Cardiac muscle cell (in vitro differentiated cells and primary cell): Measurements from ENCODE around the gene OR2T35. TPM values are rescaled to one million over a fixed set of nuclear protein-coding genes. Genes with fewer than 3 reads are reported as not detected.

ENCODE experiments used
- DNase-seq, 2 donors: peaks; one replicate each; pipeline versions ENCODE4 v3.0.0 to v3.0.0-alpha.2; 2010 to 2017; ENCODE audit warnings: low read depth in 1 of 2, low spot score in 1 of 2
- H3K27ac ChIP-seq: fragments of 200-600 bp; sonication (generic); 2 replicates; pipeline ENCODE4 v1.5.1; 2016
- H3K27me3 ChIP-seq: fragments of 200-600 bp; sonication (generic); 2 replicates; pipeline ENCODE4 v1.6.0; 2016; ENCODE audit warnings: control low read depth
- H3K36me3 ChIP-seq: fragments of 200-600 bp; sonication (generic); 2 replicates; pipeline ENCODE4 v1.5.1; 2016; ENCODE audit warnings: control low read depth
- H3K4me1 ChIP-seq: fragments of 200-600 bp; sonication (generic); 2 replicates; pipeline ENCODE4 v1.8.1; 2017; ENCODE audit warnings: low read depth, mild to moderate bottlenecking, mixed run types
- H3K4me3 ChIP-seq: fragments of 200-600 bp; sonication (generic); 2 replicates; pipeline ENCODE4 v1.5.1; 2016; ENCODE audit warnings: mild to moderate bottlenecking
- H3K9me3 ChIP-seq: fragments of 200-600 bp; sonication (generic); 2 replicates; pipeline ENCODE4 v1.5.1; 2017; ENCODE audit warnings: low read depth, mild to moderate bottlenecking, control low read depth
- CTCF ChIP-seq: IDR thresholded peaks from 2 replicates; pipeline ENCODE4 v1.5.1; 2012; ENCODE audit warnings: low read depth, mild to moderate bottlenecking, low read length
- polyA plus RNA-seq: library from polyadenylated mRNA; unstranded; fragments of >200 nt; fragmentation: Nextera tagmentation; extraction: Ambion mirVana; gene quantifications from 2 replicates; pipeline ENCODE4 v1.2.1, GENCODE V29; 2016
- total RNA-seq: library from RNA; depleted of rRNA; stranded (reverse); fragments of >200 nt; gene quantifications from 2 replicates; pipeline ENCODE4 v1.2.3, GENCODE V29; 2016

The OR2T35 gene
- total and polyA plus RNA-seq, 2 experiments from 2014 or later: not detected

DNA sequence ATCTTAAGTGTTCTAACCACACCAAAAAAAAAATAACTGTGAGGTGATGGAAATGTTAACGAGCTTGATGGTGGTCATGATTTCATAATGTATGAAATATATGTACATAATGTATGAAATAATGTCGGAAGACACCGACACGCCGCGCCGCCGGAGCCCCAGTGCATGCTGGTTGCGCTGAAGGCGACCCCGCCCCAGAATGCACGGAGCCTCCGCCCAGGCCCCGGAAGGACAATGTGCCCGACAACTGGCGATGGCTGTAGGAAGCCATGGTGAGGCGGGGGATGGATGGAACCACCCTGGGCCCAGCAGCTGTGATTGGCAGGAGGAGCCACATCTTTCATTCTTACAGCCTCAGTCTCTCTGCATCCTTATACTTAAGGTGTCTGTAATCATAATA, 55.0 kb downstream of the OR2T35 start:
- Histone ChIP-seq H3K27ac (no peak overlapping the region), H3K4me3 (no peak overlapping the region), H3K27me3 (no peaks in the 10 kb centered on the region), H3K36me3 (no peaks in the 10 kb centered on the region), H3K4me1 (no peaks in the 10 kb centered on the region), H3K9me3 (no peaks in the 10 kb centered on the region)
- DNase-seq: no peak
- TF ChIP-seq CTCF: no peak

DNA sequence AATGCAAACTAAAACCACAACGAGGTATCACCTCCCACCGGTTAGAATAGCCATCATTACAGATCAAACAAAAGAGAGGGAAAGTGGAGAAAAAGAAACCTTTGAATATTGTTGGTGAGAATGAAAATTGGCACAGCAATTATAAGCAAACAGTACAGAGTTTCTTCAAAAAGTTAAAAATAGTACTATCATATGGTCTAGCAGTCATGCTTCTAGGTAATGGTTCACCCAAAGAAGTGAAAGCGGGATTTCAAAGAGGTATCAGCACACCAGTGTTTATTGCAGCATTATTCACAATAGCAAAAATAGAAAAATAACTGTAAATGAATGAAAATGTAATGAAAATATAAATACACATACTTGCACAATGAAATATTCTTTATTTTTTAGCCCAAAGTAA, 55.7 kb downstream of the OR2T35 start:
- no peak for DNase-seq
- no peak for TF ChIP-seq CTCF
- no peaks in the 10 kb centered on the region for H3K9me3 ChIP-seq

More for the DNA sequence above, 55.7 kb downstream of the OR2T35 start:
- Histone ChIP-seq H3K4me1 (no peaks in the 10 kb centered on the region), H3K36me3 (no peaks in the 10 kb centered on the region), H3K27me3 (no peaks in the 10 kb centered on the region), H3K27ac (no peak overlapping the region), H3K4me3 (no peak overlapping the region)

Other genes with a start within 250 kb of the OR2T35 start
- not detected in 2 replicates for gene OR2T1, start 242.2 kb downstream of the OR2T35 start, total RNA-seq
- not detected in 2 replicates for gene OR2T1, start 242.2 kb downstream of the OR2T35 start, polyA plus RNA-seq
- not detected in 2 replicates for gene OR2T2, start 199.6 kb downstream of the OR2T35 start, total RNA-seq
- gene OR2T2, start 199.6 kb downstream of the OR2T35 start, polyA plus RNA-seq: not detected in 2 replicates
- gene OR2T3, start 171.9 kb downstream of the OR2T35 start, total RNA-seq: not detected in 2 replicates
- gene OR2T3, start 171.9 kb downstream of the OR2T35 start, polyA plus RNA-seq: not detected in 2 replicates
- gene OR2T5, start 156.7 kb downstream of the OR2T35 start, total RNA-seq: not detected in 2 replicates
- not detected in 2 replicates for gene OR2T5, start 156.7 kb downstream of the OR2T35 start, polyA plus RNA-seq
- gene OR2G6, start 137.2 kb downstream of the OR2T35 start, total RNA-seq: not detected in 2 replicates
- gene OR2G6, start 137.2 kb downstream of the OR2T35 start, polyA plus RNA-seq: not detected in 2 replicates
- not detected in 2 replicates for gene OR2T29, start 82.5 kb downstream of the OR2T35 start, total RNA-seq
- gene OR2T29, start 82.5 kb downstream of the OR2T35 start, polyA plus RNA-seq: not detected in 2 replicates
- gene OR2T34, start 70.5 kb downstream of the OR2T35 start, total RNA-seq: not detected in 2 replicates
- not detected in 2 replicates for gene OR2T34, start 70.5 kb downstream of the OR2T35 start, polyA plus RNA-seq
- not detected in 2 replicates for gene OR2T10, start 47.6 kb downstream of the OR2T35 start, total RNA-seq
- not detected in 2 replicates for gene OR2T10, start 47.6 kb downstream of the OR2T35 start, polyA plus RNA-seq
- gene OR2T11, start 10.2 kb downstream of the OR2T35 start, total RNA-seq: not detected in 2 replicates
- not detected in 2 replicates for gene OR2T11, start 10.2 kb downstream of the OR2T35 start, polyA plus RNA-seq
- gene OR2T27, start 10.2 kb upstream of the OR2T35 start, total RNA-seq: not detected in 2 replicates
- not detected in 2 replicates for gene OR2T27, start 10.2 kb upstream of the OR2T35 start, polyA plus RNA-seq
- gene OR14I1, start 57.5 kb upstream of the OR2T35 start, total RNA-seq: not detected in 2 replicates
- gene OR14I1, start 57.5 kb upstream of the OR2T35 start, polyA plus RNA-seq: not detected in 2 replicates
- not detected in 2 replicates for gene LYPD8, start 110.5 kb upstream of the OR2T35 start, total RNA-seq
- gene LYPD8, start 110.5 kb upstream of the OR2T35 start, polyA plus RNA-seq: not detected in 2 replicates
- gene SH3BP5L, start 180.6 kb upstream of the OR2T35 start, total RNA-seq: 34.8 and 39.7 TPM in 2 replicates
- gene SH3BP5L, start 180.6 kb upstream of the OR2T35 start, polyA plus RNA-seq: 11.0 and 14.1 TPM in 2 replicates
- gene ZNF672, start 192.9 kb upstream of the OR2T35 start, total RNA-seq: 66.3 and 72.5 TPM in 2 replicates
- gene ZNF672, start 192.9 kb upstream of the OR2T35 start, polyA plus RNA-seq: 56.1 and 59.2 TPM in 2 replicates
- 101 and 128 TPM in 2 replicates for gene ZNF692, start 213.8 kb upstream of the OR2T35 start, total RNA-seq
- gene ZNF692, start 213.8 kb upstream of the OR2T35 start, polyA plus RNA-seq: 98.9 and 109 TPM in 2 replicates